Stimulated activated CD4-positive, alpha-beta T cell treated with anti-CD3 and anti-CD28 coated beads, Interleukin-4, amount 100 ng/mL, for 1 hour (primary cell): ENCODE data around the gene ECE1.

Experiments
- DNase-seq: peaks from one replicate; pipeline ENCODE4 v3.0.0-alpha.2; 2020

Gene ECE1

GRCh38 chr1:21325231-21325718 lies 35.0 kb upstream of the ECE1 start:
- DNase-seq: no peak

DNA sequence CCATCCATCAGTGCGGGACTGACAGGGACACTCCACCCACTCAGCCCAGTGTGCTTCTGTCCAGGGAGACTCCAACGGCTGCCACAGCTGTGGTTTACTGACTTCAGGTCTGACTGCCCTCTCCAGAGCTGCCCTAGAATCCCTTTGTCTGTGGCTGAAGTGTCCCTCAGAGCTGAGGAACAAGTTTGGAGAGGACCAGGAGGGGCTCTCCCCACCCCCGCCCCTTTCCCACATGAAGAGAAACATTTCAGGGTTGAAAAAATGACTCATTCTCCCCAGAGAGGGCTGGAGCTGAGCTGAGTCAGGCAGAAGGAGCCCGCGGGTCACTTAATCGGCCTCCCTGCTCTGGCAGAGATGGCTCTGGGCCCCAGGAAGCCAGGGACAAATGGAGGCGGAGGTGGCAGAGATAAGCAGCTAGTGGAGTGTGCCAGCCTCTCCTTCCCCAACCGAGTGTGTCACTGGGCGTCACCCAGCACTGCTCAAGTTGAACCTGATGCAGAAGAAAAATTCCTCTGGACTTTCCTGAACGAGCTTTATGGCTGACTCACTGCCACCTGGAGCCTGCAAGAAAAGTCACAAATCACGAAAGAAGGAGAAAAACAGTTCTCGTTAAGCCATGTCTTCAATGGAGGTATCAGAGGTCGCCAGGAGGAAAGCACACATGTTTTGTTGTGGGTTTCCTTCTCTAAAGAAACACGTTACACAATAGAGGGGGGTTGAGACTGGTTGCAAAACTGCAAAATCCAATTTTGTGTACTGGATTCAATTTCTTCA lies 34.3 kb upstream of the ECE1 start:
- peak; percentile 81 for DNase-seq

DNA sequence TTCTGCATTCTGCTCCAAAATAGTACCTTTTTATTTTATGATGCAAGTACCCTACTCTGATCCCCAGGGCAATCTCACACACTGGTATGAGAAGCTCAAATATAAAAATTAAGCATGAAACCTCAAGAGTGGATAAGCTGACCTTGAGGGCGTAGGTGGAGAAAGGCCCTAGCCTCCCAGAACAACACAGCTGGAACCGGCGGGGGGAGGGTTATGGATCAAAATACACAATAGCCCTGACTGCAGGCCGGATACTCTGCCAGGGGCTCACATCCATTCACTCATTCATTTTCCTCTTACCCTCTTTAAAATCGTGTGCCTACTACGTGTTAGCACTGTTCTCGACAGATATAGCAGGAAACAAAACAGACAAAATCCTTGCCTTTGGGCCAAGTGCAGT lies 32.8 kb upstream of the ECE1 start:
- DNase-seq: no peak

GRCh38 chr1:21322681-21323016 lies 32.4 kb upstream of the ECE1 start:
- no peak for DNase-seq

GRCh38 chr1:21321963-21322680 lies 31.9 kb upstream of the ECE1 start:
- no peak for DNase-seq

DNA sequence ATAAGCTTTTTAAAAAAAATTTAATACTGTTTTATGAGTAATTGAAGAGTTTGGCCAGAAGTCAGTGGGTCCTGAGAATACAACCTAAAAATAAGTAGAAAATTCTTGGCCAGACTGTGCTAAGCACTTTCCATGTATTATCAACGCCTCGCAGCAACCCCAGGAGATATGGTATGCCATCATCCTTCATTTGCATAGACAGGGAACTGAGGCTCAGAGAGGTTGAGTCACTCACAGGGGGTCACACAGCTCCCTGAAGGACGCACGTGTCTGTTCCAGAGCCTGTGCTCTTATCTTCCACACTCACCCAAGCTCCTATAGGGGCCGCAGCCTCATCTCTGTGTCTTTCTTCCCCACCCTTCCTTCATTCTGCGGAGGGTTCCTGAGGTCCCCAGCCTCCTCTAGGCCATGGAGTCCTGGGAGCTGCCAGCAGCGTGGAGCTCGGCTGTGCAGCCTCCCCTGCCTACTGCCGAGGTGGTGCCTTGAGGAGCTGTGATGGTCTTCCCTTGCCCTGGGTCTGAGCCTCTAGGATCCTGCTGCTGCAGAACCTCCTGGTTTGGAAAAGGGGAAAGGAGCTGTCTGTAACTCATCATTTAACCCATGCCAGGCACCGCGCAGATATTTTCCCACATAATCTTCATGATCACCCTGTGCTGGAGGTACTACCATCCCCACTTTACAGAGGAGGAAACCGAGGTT lies 30.3 kb upstream of the ECE1 start:
- no peak for DNase-seq

GRCh38 chr1:21319447-21320407 lies 29.5 kb upstream of the ECE1 start:
- no peak for DNase-seq

DNA sequence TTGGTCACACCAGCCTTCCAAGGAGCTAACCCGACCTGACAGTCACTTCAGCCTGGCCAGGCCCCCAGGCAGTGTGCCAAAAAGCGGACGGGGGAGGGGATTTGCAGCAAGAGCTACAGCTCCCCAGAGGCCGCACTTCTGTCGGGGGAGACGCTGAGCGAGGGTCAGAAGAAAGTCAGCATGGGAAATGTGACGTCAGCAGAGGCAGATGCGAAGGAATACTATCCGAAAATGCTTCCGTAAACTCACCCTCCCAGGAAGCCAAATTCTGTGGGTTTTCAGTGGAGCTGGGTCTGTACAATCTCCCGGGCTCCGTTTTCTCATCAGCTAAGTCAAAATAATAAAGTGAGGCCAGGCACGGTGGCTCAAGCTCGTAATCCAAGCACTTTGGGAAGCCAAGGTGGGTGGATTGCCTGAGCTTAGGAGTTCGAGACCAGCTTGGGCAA lies 28.5 kb upstream of the ECE1 start:
- DNase-seq: no peak

DNA sequence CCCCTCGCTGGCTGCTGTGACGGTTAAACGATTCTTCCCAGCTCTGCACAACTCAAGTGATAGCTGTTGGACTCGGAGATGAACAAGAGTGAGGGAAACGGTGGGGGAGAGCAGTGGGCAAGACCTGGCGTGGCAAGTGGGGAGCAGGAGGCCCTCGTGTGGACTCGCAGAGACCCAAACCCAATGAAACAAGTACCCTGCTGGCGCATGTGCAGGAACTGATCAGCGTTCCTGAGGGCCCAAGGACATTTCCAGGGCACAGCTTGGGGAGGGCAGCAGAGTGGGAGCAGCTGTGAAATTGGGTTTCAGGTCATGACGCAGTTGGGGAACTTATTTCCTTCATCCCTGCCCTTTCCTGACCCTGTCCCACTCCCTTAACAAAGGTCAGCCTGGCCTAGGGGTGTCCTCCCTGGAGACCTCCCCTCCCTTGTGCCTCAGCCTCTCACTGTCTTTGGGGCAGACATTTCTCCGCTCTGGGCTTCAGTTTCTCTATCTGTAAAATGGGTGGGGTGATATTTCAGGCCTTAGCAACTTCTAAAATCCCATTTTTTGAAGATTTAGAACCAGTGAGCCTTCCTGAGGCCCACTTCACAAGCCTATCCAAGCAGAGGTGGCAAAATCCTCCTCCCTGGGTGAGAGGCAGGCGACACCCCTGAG lies 27.9 kb upstream of the ECE1 start:
- no peak for DNase-seq

DNA sequence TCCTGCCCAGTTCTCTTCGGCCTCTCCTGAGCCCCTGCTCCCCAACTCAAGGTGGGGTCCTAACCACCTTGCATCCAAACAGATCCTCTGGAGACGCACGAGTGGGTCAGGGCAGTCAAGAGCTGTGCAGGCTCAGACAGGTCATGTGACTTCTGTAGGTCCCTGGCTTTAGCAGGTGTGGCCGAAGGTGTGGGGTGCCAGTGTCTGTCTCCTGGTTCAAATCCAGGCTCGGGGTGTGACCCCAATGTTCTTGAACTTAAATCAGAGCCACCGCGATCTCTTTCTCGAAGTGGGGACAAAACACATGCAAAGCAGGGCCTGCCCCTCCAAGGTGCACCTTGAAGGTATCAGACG lies 27.4 kb upstream of the ECE1 start:
- DNase-seq: no peak

DNA sequence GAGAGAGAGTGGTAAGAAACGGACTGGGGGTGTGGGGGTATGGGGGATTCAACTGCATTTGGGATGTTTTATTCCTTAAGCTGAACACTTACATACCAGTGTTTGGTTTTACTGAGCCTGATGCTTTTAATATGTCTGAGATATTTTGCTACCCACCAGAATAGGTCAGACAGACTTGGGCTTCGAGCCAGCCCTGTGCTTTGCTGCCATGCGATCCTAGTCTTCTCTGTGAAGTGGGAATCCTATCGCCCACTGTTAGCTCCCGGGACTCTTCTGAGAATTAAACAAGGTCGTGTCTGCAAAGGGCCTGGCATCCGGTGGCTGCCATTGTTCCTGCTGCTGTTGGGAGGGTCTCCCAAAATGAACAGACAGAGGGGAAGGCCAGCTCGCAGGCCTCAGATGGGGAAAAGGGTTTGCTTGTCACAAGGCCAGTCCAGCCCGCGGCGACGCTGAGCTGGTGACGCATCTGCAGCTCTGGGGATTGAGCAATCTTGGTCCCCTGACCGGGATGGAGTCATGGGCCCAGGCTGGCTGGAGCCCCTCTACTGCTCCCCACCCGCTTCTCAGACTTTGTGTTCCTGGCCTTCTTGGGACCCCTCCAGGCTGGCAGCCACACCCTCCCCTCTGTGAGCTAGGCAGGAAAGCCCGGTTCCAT lies 26.9 kb upstream of the ECE1 start:
- no peak for DNase-seq

DNA sequence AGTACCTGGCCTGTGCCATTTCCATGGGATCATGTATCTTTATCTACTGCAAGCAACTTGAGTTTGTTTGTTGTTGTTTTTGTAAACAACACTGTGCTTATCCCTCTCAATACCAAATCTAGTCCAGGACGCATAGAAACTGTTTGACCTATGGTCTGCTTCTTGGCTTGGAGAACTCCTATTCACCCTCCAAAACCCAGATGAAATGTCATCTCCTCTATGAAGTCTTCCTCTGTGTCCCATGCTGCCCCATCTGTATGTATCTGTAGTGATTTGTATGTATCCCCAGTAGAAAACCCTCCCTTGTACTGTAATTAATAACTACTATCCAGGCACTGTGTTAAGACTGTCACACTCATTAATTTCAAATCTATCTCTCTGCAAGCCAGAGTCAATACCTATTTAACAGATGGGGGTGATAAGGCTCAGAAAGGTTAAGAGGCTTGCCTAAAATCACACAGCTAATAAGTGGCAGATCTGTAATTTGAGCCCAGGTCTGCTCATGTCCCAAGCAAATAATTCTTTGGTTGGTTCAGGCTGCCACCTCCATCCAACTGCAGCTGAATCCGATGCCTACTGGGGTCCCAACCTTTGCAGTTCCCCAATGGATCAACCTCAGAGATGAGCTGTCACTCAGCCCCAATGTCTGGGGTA lies 24.6 kb upstream of the ECE1 start:
- DNase-seq: no peak

DNA sequence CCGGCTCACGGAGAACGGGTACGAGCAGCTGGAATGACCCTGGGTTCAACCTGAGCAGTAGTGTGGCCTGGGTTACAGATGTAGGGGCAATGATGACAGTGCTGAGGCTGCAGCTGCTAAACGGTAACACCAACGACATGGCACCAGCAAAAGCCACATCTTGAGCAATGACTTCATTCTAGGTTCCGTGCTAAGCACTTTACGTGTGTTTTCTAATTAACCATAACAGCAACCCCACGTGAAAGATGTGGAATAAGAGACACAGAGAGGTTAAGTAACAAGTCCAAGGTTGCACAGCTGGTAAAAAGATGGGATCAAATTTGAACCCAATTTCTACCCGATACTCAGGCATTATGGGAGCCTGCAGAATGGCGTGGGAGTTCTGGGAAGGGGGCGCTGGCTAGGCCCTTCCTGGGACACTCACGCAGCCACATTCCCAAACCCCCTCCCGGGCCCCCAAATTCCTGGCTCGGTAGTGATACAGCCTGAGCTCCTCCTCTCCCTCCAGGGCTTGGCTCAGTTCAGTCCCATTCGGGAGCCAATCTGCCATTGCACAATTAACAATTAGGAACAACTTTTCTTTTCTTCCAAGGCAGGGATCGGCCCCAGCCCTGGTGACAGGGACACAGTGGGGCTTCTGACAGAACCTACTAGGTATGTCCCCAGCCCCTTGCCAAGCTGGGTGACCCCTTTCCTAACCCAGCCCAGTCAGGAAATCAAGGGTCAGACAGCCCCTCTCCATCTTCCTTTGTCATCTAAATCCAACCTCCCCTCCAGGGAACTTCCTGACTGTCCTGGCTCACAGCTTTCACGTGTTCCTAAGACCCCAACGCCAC lies 23.8 kb upstream of the ECE1 start:
- DNase-seq: no peak

DNA sequence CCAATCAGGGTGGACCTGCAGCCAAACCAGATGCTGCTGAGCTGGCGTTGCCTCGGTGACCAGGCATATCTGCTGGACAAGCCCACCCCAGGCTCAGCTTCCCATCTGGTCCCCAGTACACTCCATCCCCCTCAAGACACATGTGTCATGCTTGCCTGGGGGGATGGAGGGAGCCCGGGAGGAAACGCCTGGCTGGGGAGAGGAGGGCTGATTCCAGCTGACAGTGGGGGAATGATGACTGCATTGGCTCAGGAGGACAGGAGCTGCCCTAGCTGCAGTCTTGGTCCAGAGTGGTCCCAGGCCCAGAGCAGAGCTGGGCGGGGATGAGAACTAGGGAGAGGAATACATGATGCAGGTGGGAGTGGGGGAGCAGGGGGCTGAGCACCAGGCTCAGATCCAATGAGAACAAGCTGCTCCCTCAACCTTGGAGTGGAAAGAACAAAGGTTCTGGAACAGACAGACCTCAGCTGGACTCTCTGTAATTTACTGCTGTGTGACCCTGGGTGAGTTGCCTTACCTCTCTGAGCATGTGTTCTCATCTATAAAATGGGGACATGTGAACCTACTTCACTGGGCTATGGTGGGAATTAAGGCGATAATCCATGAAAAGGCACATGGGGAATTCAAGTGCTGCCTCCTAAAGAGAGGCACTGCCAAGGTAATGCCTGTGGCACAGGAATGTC lies 23.1 kb upstream of the ECE1 start:
- no peak for DNase-seq

- DNase-seq: no peak
Observed at GRCh38 chr1:21312407-21312992, 22.2 kb upstream of the ECE1 start.

GRCh38 chr1:21311016-21311415 lies 20.8 kb upstream of the ECE1 start:
- DNase-seq: no peak

DNA sequence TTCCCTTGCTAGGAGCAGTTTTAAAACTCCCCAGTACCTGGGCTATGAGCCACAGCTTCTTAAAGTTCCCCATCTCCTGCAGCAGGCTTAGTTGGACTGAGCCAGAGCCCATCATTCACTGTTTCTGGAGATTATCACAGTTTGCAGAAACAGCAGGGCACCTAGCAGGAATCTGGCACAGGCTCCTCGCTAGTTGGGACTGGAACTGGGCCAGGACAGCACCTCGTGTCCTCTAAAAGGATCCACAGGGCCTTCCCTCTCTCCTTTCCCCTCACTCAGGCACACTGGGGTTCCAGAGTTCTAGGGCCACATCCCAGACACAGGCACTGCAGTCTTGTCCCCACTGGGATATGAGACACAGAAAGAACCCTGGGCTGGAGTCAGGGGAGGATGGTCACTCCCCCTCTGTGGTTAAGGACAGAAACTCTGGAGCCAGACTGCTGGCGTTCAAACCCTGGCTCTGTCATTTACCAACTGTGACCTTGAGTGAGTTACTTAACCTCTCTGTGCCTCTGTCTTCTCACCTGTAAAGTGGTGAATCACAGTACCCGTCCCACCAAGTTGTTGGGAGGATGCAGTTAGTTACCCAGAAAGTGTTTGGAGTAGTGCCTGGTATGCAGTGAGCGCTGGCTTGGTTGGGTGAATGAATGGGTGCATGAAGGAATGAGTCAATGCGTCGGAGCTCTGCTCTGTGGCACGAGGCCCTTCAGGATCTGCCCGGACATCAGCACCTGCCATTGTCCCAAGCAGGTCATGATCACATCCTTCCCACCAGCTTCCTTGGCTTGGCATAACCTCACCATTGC lies 18.8 kb upstream of the ECE1 start:
- DNase-seq: no peak

GRCh38 chr1:21308330-21308729 lies 18.1 kb upstream of the ECE1 start:
- no peak for DNase-seq
